Activated CD8-positive, alpha-beta T cell treated with anti-CD3 and anti-CD28 coated beads, Interleukin-2, amount 10 ng/mL, durations not matched to agents 7 days and 5 days (primary cell): Measurements from ENCODE around the gene UBA7. TPM values are rescaled to one million over a fixed set of nuclear protein-coding genes. Genes with fewer than 3 reads are reported as not detected.
A peak's percentile ranks its signal among the peaks of the same experiment; 100 is the strongest.
"Not testable (repeated sequence)": the region's sequence is repeated elsewhere in the genome, so short reads cannot be mapped to it uniquely, and the experiment has no call there.

Source experiments
- ATAC-seq: fragments of 150-1000 bp; cut with Tn5 transposase; one replicate; pipeline ENCODE4 v1.10.0; 2021; ENCODE audit warnings: moderate library complexity
- CTCF ChIA-PET: fragments of 350-600 bp; sonication (Branson Sonifier 250); formaldehyde crosslinking; loops from one replicate; lab custom pipeline; 2021; ENCODE audit warnings: antibody characterized with exemption; lab: Charles Lee
- POLR2A ChIA-PET: fragments of 350-600 bp; sonication (Branson Sonifier 250); formaldehyde crosslinking; loops from one replicate; lab custom pipeline; 2021; ENCODE audit warnings: antibody characterized with exemption; lab: Charles Lee
- DNase-seq: peaks from one replicate; pipeline ENCODE4 v3.0.0-alpha.2; 2020
- H3K27ac Mint-ChIP-seq: one replicate; pipeline ENCODE4 v1.8.0; 2021; ENCODE audit warnings: mild to moderate bottlenecking, mixed read lengths
- H3K27me3 Mint-ChIP-seq: one replicate; pipeline ENCODE4 v1.8.0; 2021; ENCODE audit warnings: low read depth, mixed read lengths
- H3K36me3 Mint-ChIP-seq: one replicate; pipeline ENCODE4 v1.8.0; 2021; ENCODE audit warnings: low read depth, mixed read lengths
- H3K4me1 Mint-ChIP-seq: one replicate; pipeline ENCODE4 v1.8.0; 2021; ENCODE audit warnings: low read depth, mixed read lengths
- H3K4me3 Mint-ChIP-seq: one replicate; pipeline ENCODE4 v1.8.0; 2021; ENCODE audit warnings: mild to moderate bottlenecking, mixed read lengths
- H3K9me3 Mint-ChIP-seq: one replicate; pipeline ENCODE4 v1.8.0; 2022; ENCODE audit warnings: mixed read lengths; ENCODE audit not compliant: insufficient read depth
- total RNA-seq, 2 experiments: library from RNA; stranded (reverse); gene quantifications; one replicate each; pipeline ENCODE4 v1.2.3, GENCODE V29; 2021

UBA7 gene
- total RNA-seq, 2 experiments from 2014 or later, result 187 to 208 TPM

GRCh38 chr3:49840388-49840787, 26.6 kb upstream of the UBA7 start:
- DNase-seq, result no peak
- H3K27me3 Mint-ChIP-seq, result no peaks in the 10 kb centered on the region
- peaks cover 27% of the 10 kb centered on the region for H3K36me3 Mint-ChIP-seq
- ChIA-PET CTCF (interaction anchor here (1.8 to 13.9 kb wide), 7 partner anchors 11 to 301 kb away, joined by 4 to 305 read pairs (median 11); partner anchors contain the start of genes CDHR4, INKA1, IP6K1 and TRAIP), POLR2A (interaction anchor here (0.5 kb wide), 1 partner anchor 24 kb away, joined by 3 read pairs; no protein-coding TSS in a partner anchor)
- no peak overlapping the region for H3K27ac Mint-ChIP-seq
- no peaks in the 10 kb centered on the region for H3K9me3 Mint-ChIP-seq
- no peak for ATAC-seq
- no peak overlapping the region for H3K4me3 Mint-ChIP-seq
- peaks cover 1% of the 10 kb centered on the region for H3K4me1 Mint-ChIP-seq

- H3K27me3 Mint-ChIP-seq, result no peaks in the 10 kb centered on the region
- peak overlapping the region; percentile 30 for H3K27ac Mint-ChIP-seq
- no peaks in the 10 kb centered on the region for H3K9me3 Mint-ChIP-seq
- H3K36me3 Mint-ChIP-seq, result peaks cover 29% of the 10 kb centered on the region
- no peak overlapping the region for H3K4me3 Mint-ChIP-seq
- CTCF ChIA-PET, result interaction anchor here (0.6 to 13.9 kb wide), 36 partner anchors 8 to 300 kb away, joined by 3 to 305 read pairs (median 4); partner anchors contain the start of genes CDHR4, GMPPB, INKA1 and IP6K1
- H3K4me1 Mint-ChIP-seq, result peaks cover 1% of the 10 kb centered on the region
- POLR2A ChIA-PET, result interaction anchor here (0.7 to 1.1 kb wide), 3 partner anchors 38 to 120 kb away, joined by 3 to 4 read pairs (median 3); partner anchors contain the start of gene AMIGO3
- ATAC-seq, result peak; percentile 90
- DNase-seq, result peak; percentile 88
Observed at GRCh38 chr3:49839193-49839809, 25.5 kb upstream of the UBA7 start.

- H3K36me3 Mint-ChIP-seq, result peaks cover 29% of the 10 kb centered on the region
- no peak overlapping the region for H3K4me3 Mint-ChIP-seq
- no peak overlapping the region for H3K27ac Mint-ChIP-seq
- ATAC-seq (no peak), DNase-seq (no peak)
- H3K4me1 Mint-ChIP-seq, result no peaks in the 10 kb centered on the region
- no peaks in the 10 kb centered on the region for H3K9me3 Mint-ChIP-seq
- ChIA-PET CTCF (interaction anchor here (0.9 to 13.9 kb wide), 3 partner anchors 8 to 74 kb away, joined by 3 to 305 read pairs (median 3); partner anchors contain the start of genes CDHR4, INKA1 and UBA7), POLR2A (no interaction called here)
- no peaks in the 10 kb centered on the region for H3K27me3 Mint-ChIP-seq
Observed at GRCh38 chr3:49831341-49831740, 17.6 kb upstream of the UBA7 start.

DNA sequence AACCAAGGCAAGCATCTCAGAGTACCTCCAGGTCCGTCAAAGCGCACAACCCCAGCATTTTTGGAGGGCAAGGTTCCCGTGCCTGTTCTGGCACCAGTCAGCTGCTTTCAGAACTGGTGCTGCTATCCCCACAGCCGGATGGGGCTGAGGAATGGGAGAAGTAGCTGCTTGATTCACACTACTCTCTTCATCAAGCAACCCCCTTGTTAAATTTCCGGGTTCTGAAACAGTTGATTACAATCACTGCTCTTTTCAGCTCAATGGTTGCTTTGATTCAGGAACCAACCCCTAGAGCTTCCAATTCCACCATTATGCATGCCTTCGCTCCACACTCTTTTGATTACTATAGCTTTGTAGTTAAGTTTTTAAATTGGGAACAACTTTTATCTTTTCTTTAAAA, 12.3 kb upstream of the UBA7 start:
- DNase-seq (no peak), ATAC-seq (no peak)
- ChIA-PET POLR2A (interaction anchor here (0.6 kb wide), 1 partner anchor 107 kb away, joined by 3 read pairs; the partner anchor contains the start of gene AMIGO3), CTCF (interaction anchor here (3.0 to 3.3 kb wide), 2 partner anchors 13 to 24 kb away, joined by 14 to 19 read pairs; partner anchors contain the start of gene INKA1)
- H3K4me3 Mint-ChIP-seq, result no peak overlapping the region
- no peaks in the 10 kb centered on the region for H3K27me3 Mint-ChIP-seq
- H3K9me3 Mint-ChIP-seq, result no peaks in the 10 kb centered on the region
- H3K36me3 Mint-ChIP-seq, result peaks cover 14% of the 10 kb centered on the region
- no peak overlapping the region for H3K27ac Mint-ChIP-seq
- no peaks in the 10 kb centered on the region for H3K4me1 Mint-ChIP-seq

- ATAC-seq, result not testable (repeated sequence)
Observed at GRCh38 chr3:49823131-49823530, 9.4 kb upstream of the UBA7 start.

DNA sequence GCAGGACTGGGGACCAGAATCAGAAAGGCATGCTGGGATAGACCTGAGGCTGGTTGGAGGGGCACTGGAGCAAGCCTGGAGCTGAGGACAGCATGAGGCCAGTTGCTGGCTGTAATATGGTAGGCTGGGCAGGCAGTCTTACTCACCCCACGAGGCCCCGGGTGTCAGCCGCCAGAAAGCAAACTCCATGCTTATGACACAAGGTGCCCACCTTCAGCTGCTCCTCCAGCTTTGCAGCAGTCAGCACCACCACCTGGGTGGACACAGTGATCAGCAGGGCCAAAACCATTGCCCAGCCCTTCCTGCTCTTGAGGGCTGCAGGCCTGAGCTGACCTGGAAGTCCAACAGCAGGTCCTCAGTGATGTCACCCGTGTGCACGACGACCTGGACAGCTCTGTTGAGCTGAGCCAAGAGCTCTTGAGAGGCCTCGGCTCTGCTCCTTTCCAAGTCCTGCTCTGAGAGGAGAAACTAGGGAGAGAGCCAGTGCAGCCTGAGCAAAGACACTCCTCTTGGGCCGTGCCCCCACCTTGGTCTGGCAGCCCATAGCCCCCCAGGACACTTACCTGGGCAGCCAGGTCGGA, 747 bp downstream of the UBA7 start:
- DNase-seq (no peak), ATAC-seq (no peak)
- H3K9me3 Mint-ChIP-seq, result no peaks in the 10 kb centered on the region
- peaks cover 44% of the 10 kb centered on the region for H3K36me3 Mint-ChIP-seq
- peak overlapping the region; percentile 98 for H3K27ac Mint-ChIP-seq
- CTCF ChIA-PET, result interaction anchor here (0.8 to 16.3 kb wide), 9 partner anchors 9 to 273 kb away, joined by 3 to 305 read pairs (median 3); partner anchors contain the start of genes AMIGO3, CDHR4, INKA1 and IP6K1
- peaks cover 41% of the 10 kb centered on the region for H3K4me1 Mint-ChIP-seq
- POLR2A ChIA-PET, result interaction anchor here (0.6 to 2.9 kb wide), 7 partner anchors 8 to 537 kb away, joined by 3 to 18 read pairs (median 3); partner anchors contain the start of genes CYB561D2, INKA1, IP6K1 and NPRL2
- peak overlapping the region; percentile 97 for H3K4me3 Mint-ChIP-seq
- no peaks in the 10 kb centered on the region for H3K27me3 Mint-ChIP-seq

More at GRCh38 chr3:49823131-49823530, 9.4 kb upstream of the UBA7 start:
- not testable (repeated sequence) for H3K9me3 Mint-ChIP-seq, H3K27me3 Mint-ChIP-seq, H3K27ac Mint-ChIP-seq, H3K36me3 Mint-ChIP-seq, H3K4me1 Mint-ChIP-seq, DNase-seq, H3K4me3 Mint-ChIP-seq
- CTCF ChIA-PET, result interaction anchor here (1.7 kb wide), 1 partner anchor 16 kb away, joined by 9 read pairs; no protein-coding TSS in a partner anchor
- POLR2A ChIA-PET, result interaction anchor here (0.6 to 1.2 kb wide), 2 partner anchors 37 to 860 kb away, joined by 3 read pairs; partner anchors contain the start of gene IP6K1

DNA sequence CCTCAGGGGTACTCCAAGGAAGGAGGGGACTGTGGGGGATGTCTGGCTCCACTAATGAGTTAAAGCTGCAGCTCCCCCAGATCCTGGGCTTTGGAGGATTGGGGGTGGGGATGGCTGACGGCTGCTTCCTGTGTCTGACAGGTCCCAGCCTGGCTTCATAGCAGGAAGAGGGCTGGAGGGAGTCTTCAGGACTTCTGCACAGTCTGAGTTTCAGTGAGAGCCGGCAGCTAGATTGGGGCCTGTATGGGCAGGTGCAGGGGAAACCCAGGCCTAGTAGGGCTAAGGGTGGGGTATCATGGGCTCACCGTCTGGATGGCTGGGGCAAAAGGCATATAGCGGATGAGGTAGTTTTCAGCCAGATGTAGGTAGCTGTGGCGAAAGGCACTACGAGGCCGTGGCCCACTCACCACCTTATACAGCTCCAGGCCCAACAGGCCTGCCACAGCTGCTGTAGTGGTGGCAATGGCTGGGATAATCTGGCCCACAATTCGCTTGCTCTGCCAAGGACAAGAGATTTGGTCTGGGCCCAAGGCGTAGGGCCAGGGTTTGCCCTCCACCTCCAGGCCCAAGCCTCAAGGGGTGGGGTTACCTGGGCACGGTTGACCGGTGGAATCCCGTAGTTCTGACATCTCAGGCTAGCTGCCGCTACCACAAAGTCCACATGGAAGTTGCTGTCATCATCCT, 6.2 kb downstream of the UBA7 start:
- Mint-ChIP-seq H3K4me1 (peaks cover 72% of the 10 kb centered on the region), H3K36me3 (peaks cover 49% of the 10 kb centered on the region), H3K9me3 (no peaks in the 10 kb centered on the region), H3K4me3 (no peak overlapping the region), H3K27ac (peak overlapping the region; percentile 77), H3K27me3 (no peaks in the 10 kb centered on the region)
- CTCF ChIA-PET, result interaction anchor here (0.8 to 16.3 kb wide), 3 partner anchors 29 to 135 kb away, joined by 3 to 305 read pairs (median 3); no protein-coding TSS in a partner anchor
- POLR2A ChIA-PET, result no interaction called here
- ATAC-seq (no peak), DNase-seq (no peak)

GRCh38 chr3:49806850-49807249, 6.9 kb downstream of the UBA7 start:
- H3K27ac Mint-ChIP-seq, result peak overlapping the region; percentile 77
- ChIA-PET CTCF (interaction anchor here (0.8 to 16.3 kb wide), 2 partner anchors 29 to 134 kb away, joined by 3 to 305 read pairs; no protein-coding TSS in a partner anchor), POLR2A (interaction anchor here (0.5 to 4.2 kb wide), 2 partner anchors 10 to 20 kb away, joined by 3 to 23 read pairs; partner anchors contain the start of gene IP6K1)

GRCh38 chr3:49805897-49806701, 7.7 kb downstream of the UBA7 start:
- H3K36me3 Mint-ChIP-seq, result peaks cover 36% of the 10 kb centered on the region
- peak overlapping the region; percentile 25 for H3K4me3 Mint-ChIP-seq
- ATAC-seq (no peak), DNase-seq (peak; percentile 67)
- H3K4me1 Mint-ChIP-seq, result peaks cover 64% of the 10 kb centered on the region
- H3K27me3 Mint-ChIP-seq, result peaks cover 12% of the 10 kb centered on the region
- ChIA-PET POLR2A (interaction anchor here (0.5 to 4.2 kb wide), 2 partner anchors 10 to 20 kb away, joined by 3 to 23 read pairs; partner anchors contain the start of gene IP6K1), CTCF (interaction anchor here (1.7 to 16.3 kb wide), 3 partner anchors 7 to 87 kb away, joined by 4 to 305 read pairs (median 39); partner anchors contain the start of genes AMIGO3 and UBA7)
- H3K27ac Mint-ChIP-seq, result peak overlapping the region; percentile 77
- no peaks in the 10 kb centered on the region for H3K9me3 Mint-ChIP-seq

More at GRCh38 chr3:49806850-49807249, 6.9 kb downstream of the UBA7 start:
- Mint-ChIP-seq H3K4me1 (peaks cover 70% of the 10 kb centered on the region), H3K9me3 (no peaks in the 10 kb centered on the region), H3K36me3 (peaks cover 44% of the 10 kb centered on the region), H3K27me3 (peaks cover 4% of the 10 kb centered on the region), H3K4me3 (peak overlapping the region; percentile 38)
- DNase-seq, result no peak
- no peak for ATAC-seq

GRCh38 chr3:49805367-49805782, 8.4 kb downstream of the UBA7 start:
- Mint-ChIP-seq H3K36me3 (peaks cover 31% of the 10 kb centered on the region), H3K4me1 (peaks cover 60% of the 10 kb centered on the region), H3K27ac (peak overlapping the region; percentile 77), H3K9me3 (no peaks in the 10 kb centered on the region), H3K27me3 (peaks cover 14% of the 10 kb centered on the region), H3K4me3 (no peak overlapping the region)
- ChIA-PET POLR2A (interaction anchor here (1.1 to 4.2 kb wide), 2 partner anchors 8 to 19 kb away, joined by 3 to 23 read pairs; partner anchors contain the start of gene IP6K1), CTCF (interaction anchor here (0.7 to 16.3 kb wide), 6 partner anchors 7 to 356 kb away, joined by 4 to 305 read pairs (median 12); partner anchors contain the start of genes AMIGO3 and UBA7)
- DNase-seq (no peak), ATAC-seq (no peak)
